ENCODE measurements around the gene NAT10. TPM values are rescaled to one million over a fixed set of nuclear protein-coding genes. Genes with fewer than 3 reads are reported as not detected.

Gene NAT10
- total RNA-seq, 1 experiment from 2014 or later: 34.3 TPM

GRCh38 chr11:34188181-34188580, 82.8 kb downstream of the NAT10 start:
- DNase-seq (ENCODE audit: low spot score): no peak

- DNase-seq (ENCODE audit: low spot score): no peak
Measured at GRCh38 chr11:34189191-34189590, 83.8 kb downstream of the NAT10 start.

- DNase-seq (ENCODE audit: low spot score): no peak
Measured at GRCh38 chr11:34190192-34191139, 85.0 kb downstream of the NAT10 start.

- DNase-seq (ENCODE audit: low spot score): no peak
Measured at GRCh38 chr11:34191578-34191977, 86.1 kb downstream of the NAT10 start.

- DNase-seq (ENCODE audit: low spot score): peak; percentile 97
Measured at GRCh38 chr11:34192481-34193401, 87.3 kb downstream of the NAT10 start.

- DNase-seq (ENCODE audit: low spot score): peak; percentile 60
Measured at GRCh38 chr11:34194576-34195335, 89.3 kb downstream of the NAT10 start.

Other genes starting within 250 kb of the NAT10 start
- gene LMO2, start 213.6 kb upstream of the NAT10 start, total RNA-seq (2014; rRNA removed; shearing (Covaris generic)): 0.65 and 0.98 TPM in 2 replicates
- gene CAPRIN1, start 53.9 kb upstream of the NAT10 start, total RNA-seq (2014; rRNA removed; shearing (Covaris generic)): 232 and 292 TPM in 2 replicates

All from A172 (cell line).